Measurements from ENCODE around the gene CFHR4.

CFHR4 gene

GRCh38 chr1:196891251-196891650, 3.4 kb downstream of the CFHR4 start:
- no peak overlapping the region for H3K4me2 ChIP-seq (ENCODE audit: low read length)
- no peak overlapping the region for H3K4me3 ChIP-seq (ENCODE audit: low read depth, low read length, poor library complexity, severe bottlenecking)
- no peak overlapping the region for H3K27ac ChIP-seq (ENCODE audit: low read depth, low read length, poor library complexity, severe bottlenecking)
- H3K36me3 ChIP-seq (ENCODE audit: insufficient read depth, low read length), result no peaks in the 10 kb centered on the region
- H3K27me3 ChIP-seq (ENCODE audit: insufficient read depth, low read length), result no peaks in the 10 kb centered on the region
- no peak for TF ChIP-seq CTCF (IDR thresholded peaks at IDR 0.05; ENCODE audit: low read length)
- no peak for TF ChIP-seq EZH2 (IDR thresholded peaks at IDR 0.05; ENCODE audit: borderline replicate concordance, low read length)
- H3F3A ChIP-seq (ENCODE audit: insufficient read depth, low read length), result no peaks in the 10 kb centered on the region
- no peaks in the 10 kb centered on the region for H3K9me2 ChIP-seq (ENCODE audit: low read depth, low read length)
- H4K20me1 ChIP-seq (ENCODE audit: insufficient read depth, low read length), result no peaks in the 10 kb centered on the region
- H3K9ac ChIP-seq (ENCODE audit: low read length), result no peak overlapping the region
- no peaks in the 10 kb centered on the region for H3K4me1 ChIP-seq (ENCODE audit: insufficient read depth, low read length, severe bottlenecking)
- H3K9me3 ChIP-seq (ENCODE audit: low read length), result no peaks in the 10 kb centered on the region
- no peak overlapping the region for H2AFZ ChIP-seq (ENCODE audit: low read length)
- H3K79me2 ChIP-seq (ENCODE audit: insufficient read depth, low read length), result no peaks in the 10 kb centered on the region

GRCh38 chr1:196896355-196896754, 8.5 kb downstream of the CFHR4 start:
- no peaks in the 10 kb centered on the region for H3K9me3 ChIP-seq (ENCODE audit: low read length)
- H3K79me2 ChIP-seq (ENCODE audit: insufficient read depth, low read length), result no peaks in the 10 kb centered on the region
- no peaks in the 10 kb centered on the region for H3K4me1 ChIP-seq (ENCODE audit: insufficient read depth, low read length, severe bottlenecking)
- no peak overlapping the region for H3K4me3 ChIP-seq (ENCODE audit: low read depth, low read length, poor library complexity, severe bottlenecking)
- H3K9ac ChIP-seq (ENCODE audit: low read length), result no peak overlapping the region
- no peak overlapping the region for H3K4me2 ChIP-seq (ENCODE audit: low read length)
- H2AFZ ChIP-seq (ENCODE audit: low read length), result no peak overlapping the region
- no peaks in the 10 kb centered on the region for H3K9me2 ChIP-seq (ENCODE audit: low read depth, low read length)
- no peak overlapping the region for H3K27ac ChIP-seq (ENCODE audit: low read depth, low read length, poor library complexity, severe bottlenecking)
- H3K27me3 ChIP-seq (ENCODE audit: insufficient read depth, low read length), result no peaks in the 10 kb centered on the region
- H3F3A ChIP-seq (ENCODE audit: insufficient read depth, low read length), result no peaks in the 10 kb centered on the region
- no peaks in the 10 kb centered on the region for H4K20me1 ChIP-seq (ENCODE audit: insufficient read depth, low read length)
- H3K36me3 ChIP-seq (ENCODE audit: insufficient read depth, low read length), result no peaks in the 10 kb centered on the region
- TF ChIP-seq CTCF (IDR thresholded peaks at IDR 0.05; ENCODE audit: low read length) (no peak), EZH2 (IDR thresholded peaks at IDR 0.05; ENCODE audit: borderline replicate concordance, low read length) (no peak)

GRCh38 chr1:196897158-196897828, 9.4 kb downstream of the CFHR4 start:
- Histone ChIP-seq H4K20me1 (ENCODE audit: insufficient read depth, low read length) (no peaks in the 10 kb centered on the region), H3K79me2 (ENCODE audit: insufficient read depth, low read length) (no peaks in the 10 kb centered on the region), H3K9ac (ENCODE audit: low read length) (no peak overlapping the region), H3K9me2 (ENCODE audit: low read depth, low read length) (no peaks in the 10 kb centered on the region), H3K27me3 (ENCODE audit: insufficient read depth, low read length) (no peaks in the 10 kb centered on the region), H3K4me1 (ENCODE audit: insufficient read depth, low read length, severe bottlenecking) (no peaks in the 10 kb centered on the region), H3F3A (ENCODE audit: insufficient read depth, low read length) (no peaks in the 10 kb centered on the region), H3K4me3 (ENCODE audit: low read depth, low read length, poor library complexity, severe bottlenecking) (no peak overlapping the region), H3K4me2 (ENCODE audit: low read length) (no peak overlapping the region), H2AFZ (ENCODE audit: low read length) (no peak overlapping the region), H3K9me3 (ENCODE audit: low read length) (no peaks in the 10 kb centered on the region), H3K36me3 (ENCODE audit: insufficient read depth, low read length) (no peaks in the 10 kb centered on the region), H3K27ac (ENCODE audit: low read depth, low read length, poor library complexity, severe bottlenecking) (no peak overlapping the region)
- TF ChIP-seq CTCF (IDR thresholded peaks at IDR 0.05; ENCODE audit: low read length) (no peak), EZH2 (IDR thresholded peaks at IDR 0.05; ENCODE audit: borderline replicate concordance, low read length) (no peak)
